Prostate gland (tissue), 2 donors: ENCODE measurements around the gene RIMBP2. TPM values are rescaled to one million over a fixed set of nuclear protein-coding genes. Genes with fewer than 3 reads are reported as not detected.

ENCODE experiments used
- DNase-seq: peaks from one replicate; pipeline ENCODE4 v3.0.0-alpha.2; 2019; ENCODE audit warnings: low spot score
- H3K27ac ChIP-seq, 2 donors: fragments of 200-600 bp; sonication (generic); 2 replicates each; pipeline ENCODE4 v1.5.1; 2017 to 2019
- H3K27me3 ChIP-seq: fragments of 200-600 bp; sonication (generic); replicated peaks from 2 replicates; pipeline ENCODE4 v1.5.1; 2019; ENCODE audit not compliant: insufficient read depth
- H3K36me3 ChIP-seq, 2 donors: fragments of 200-600 bp; sonication (generic); 1 replicate in 1 of 2; 2 replicates in 1 of 2; pipeline versions ENCODE4 v1.5.1 to v1.8.1; 2017 to 2019
- H3K4me1 ChIP-seq: fragments of 200-600 bp; sonication (generic); replicated peaks from 2 replicates; pipeline ENCODE4 v1.5.1; 2019
- H3K4me3 ChIP-seq, 2 donors: fragments of 200-600 bp; sonication (generic); 2 replicates each; pipeline ENCODE4 v1.5.1; 2017 to 2019
- H3K9me3 ChIP-seq: fragments of 200-600 bp; sonication (generic); 2 replicates; pipeline ENCODE4 v1.5.1; 2017
- CTCF ChIP-seq, 4 experiments: fragments of 200-600 bp in 2 of 4; fragments of 450-650 bp in 2 of 4; sonication (generic) in 2 of 4; IDR thresholded peaks; 1 replicate in 3 of 4; 2 replicates in 1 of 4; pipeline ENCODE4 v1.5.1; 2016 to 2019; ENCODE audit warnings: antibody characterized with exemption in 4 of 4, mild to moderate bottlenecking in 2 of 4, moderate library complexity in 2 of 4
- POLR2A ChIP-seq: fragments of 450-650 bp; IDR thresholded peaks from one replicate; pipeline ENCODE4 v1.6.1; 2016; ENCODE audit warnings: antibody characterized with exemption, mild to moderate bottlenecking
- POLR2AphosphoS5 ChIP-seq: sonication (generic); formaldehyde crosslinking; IDR thresholded peaks from one replicate; pipeline ENCODE4 v1.6.1; 2017; ENCODE audit warnings: antibody characterized with exemption
- WGBS: methylation state at CpG from one replicate; pipeline ENCODE4 v1.1.5; 2018; 5-methylcytosine and 5-hydroxymethylcytosine counted together
- intact Hi-C: fragments of 100-400 bp; cut with DNase I; formaldehyde crosslinking; loops from one replicate; pipeline ENCODE4 v1.14.2; 2022
- total RNA-seq, 2 donors: library from RNA; depleted of rRNA; stranded (reverse); fragments of >200 nt; gene quantifications; one replicate each; pipeline ENCODE4 v1.1.0, GENCODE V29; 2016

The RIMBP2 gene
- total RNA-seq, 2 donors from 2014 or later = 0.96 to 7.0 TPM

GRCh38 chr12:130425698-130426245 lies 290.3 kb downstream of the RIMBP2 start:
- H3K4me1 ChIP-seq = no peaks in the 10 kb centered on the region
- no peaks in the 10 kb centered on the region for H3K27me3 ChIP-seq
- intact Hi-C loops = no loop called here
- WGBS = 87% methylated on average over 20 of the region's 20 CpGs
- H3K36me3 ChIP-seq = no peaks in the 10 kb centered on the region
- no peak for TF ChIP-seq POLR2A
- TF ChIP-seq CTCF (IDR thresholded peaks at IDR 0.05) = no peak
- TF ChIP-seq POLR2AphosphoS5 = no peak
- H3K4me3 ChIP-seq = no peak overlapping the region
- H3K9me3 ChIP-seq = no peaks in the 10 kb centered on the region
- no peak for DNase-seq
- no peak overlapping the region for H3K27ac ChIP-seq

- intact Hi-C loops = no loop called here
- no peak overlapping the region for H3K4me3 ChIP-seq
- no peaks in the 10 kb centered on the region for H3K27me3 ChIP-seq
- 92% methylated on average over 36 of the region's 36 CpGs for WGBS
- TF ChIP-seq POLR2AphosphoS5 (no peak), CTCF (IDR thresholded peaks at IDR 0.05) (no peak), POLR2A (no peak)
- H3K36me3 ChIP-seq = no peaks in the 10 kb centered on the region
- no peak overlapping the region for H3K27ac ChIP-seq
- no peak for DNase-seq
- no peaks in the 10 kb centered on the region for H3K4me1 ChIP-seq
- H3K9me3 ChIP-seq = no peaks in the 10 kb centered on the region
These were observed 291.0 kb downstream of the RIMBP2 start for GRCh38 chr12:130424858-130425697.

DNA sequence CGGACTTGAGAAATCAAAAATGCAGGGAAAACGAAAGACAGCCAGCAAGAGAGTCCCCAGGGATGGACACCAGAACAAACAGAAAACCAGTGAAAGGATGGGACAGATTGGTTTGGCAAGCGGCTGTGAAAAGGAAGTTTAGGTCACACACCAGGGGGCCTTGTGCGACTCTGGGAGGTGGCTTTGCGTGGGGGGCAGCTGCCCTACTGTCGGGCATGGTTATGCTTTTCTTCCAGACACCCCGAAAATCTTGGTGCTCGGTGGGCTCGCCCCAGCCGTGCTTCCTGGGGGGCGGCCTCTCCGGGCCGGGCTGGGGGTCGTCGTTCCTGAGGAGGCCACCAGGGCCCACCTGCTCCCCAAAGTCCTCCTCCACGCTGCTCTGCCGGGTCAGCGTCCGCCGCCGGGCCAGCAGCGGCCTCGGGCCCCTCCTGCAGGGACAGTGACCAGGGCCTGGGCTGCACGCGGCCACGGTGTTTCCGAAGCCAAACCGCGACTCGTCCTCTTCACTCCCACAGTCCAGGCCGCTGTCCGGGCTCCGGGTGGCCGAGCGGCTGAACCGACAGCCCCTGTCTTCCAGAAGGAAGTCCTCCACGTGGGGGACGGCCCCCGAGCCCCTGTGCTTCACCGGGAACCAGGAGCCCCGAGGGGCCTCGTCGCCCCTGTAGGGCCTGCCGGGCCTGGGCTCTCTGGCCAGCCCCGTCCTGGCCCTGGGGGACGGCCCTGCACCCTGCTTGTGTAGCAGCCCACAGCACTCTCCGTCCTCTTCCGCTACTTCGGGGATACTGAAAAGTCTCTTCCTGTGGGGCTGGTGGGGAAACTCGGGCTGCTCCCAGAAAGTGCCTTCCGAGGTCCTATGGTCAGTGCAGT lies 291.9 kb downstream of the RIMBP2 start:
- DNase-seq = no peak
- H3K27ac ChIP-seq = no peak overlapping the region
- no peaks in the 10 kb centered on the region for H3K36me3 ChIP-seq
- intact Hi-C loops = no loop called here
- H3K9me3 ChIP-seq = no peaks in the 10 kb centered on the region
- TF ChIP-seq POLR2A (no peak), POLR2AphosphoS5 (no peak), CTCF (IDR thresholded peaks at IDR 0.05) (no peak)
- WGBS = 93% methylated on average over 48 of the region's 51 CpGs
- H3K27me3 ChIP-seq = no peaks in the 10 kb centered on the region
- H3K4me3 ChIP-seq = no peak overlapping the region
- H3K4me1 ChIP-seq = no peaks in the 10 kb centered on the region

GRCh38 chr12:130423136-130423535 lies 293.0 kb downstream of the RIMBP2 start:
- Histone ChIP-seq H3K4me1 (no peaks in the 10 kb centered on the region), H3K36me3 (no peaks in the 10 kb centered on the region), H3K27me3 (no peaks in the 10 kb centered on the region), H3K4me3 (no peak overlapping the region), H3K9me3 (no peaks in the 10 kb centered on the region), H3K27ac (no peak overlapping the region)
- intact Hi-C loops = no loop called here
- no peak for DNase-seq
- 92% methylated on average over 11 of the region's 11 CpGs for WGBS
- TF ChIP-seq CTCF (IDR thresholded peaks at IDR 0.05) (no peak), POLR2AphosphoS5 (no peak), POLR2A (no peak)
